Activated T-helper 1 cell treated with anti-CD3 and anti-CD28 coated beads, Interleukin-12 subunit alpha, Interleukin-12 subunit beta, Interleukin-2, Interleukin-4 antibody, amounts not matched to agents 30 ng/mL and 10 ng/mL and 1 ng/mL, durations not matched to agents 14 hours and 24 hours and 36 hours (primary cell): ENCODE results near the gene GAST. TPM values are rescaled to one million over a fixed set of nuclear protein-coding genes. Genes with fewer than 3 reads are reported as not detected.
A peak's percentile ranks its signal among the peaks of the same experiment; 100 is the strongest.
"Not testable (repeated sequence)": the region's sequence is repeated elsewhere in the genome, so short reads cannot be mapped to it uniquely, and the experiment has no call there.

Experiments
- DNase-seq: peaks from one replicate; pipeline ENCODE4 v3.0.0; 2021; ENCODE audit warnings: low spot score
- H3K27ac Mint-ChIP-seq: one replicate; pipeline ENCODE4 v1.8.0; 2021; ENCODE audit warnings: mild to moderate bottlenecking, mixed read lengths
- H3K27me3 Mint-ChIP-seq: one replicate; pipeline ENCODE4 v1.8.0; 2022; ENCODE audit warnings: mild to moderate bottlenecking, moderate library complexity, mixed read lengths; ENCODE audit not compliant: insufficient read depth
- H3K36me3 Mint-ChIP-seq: one replicate; pipeline ENCODE4 v1.8.0; 2021; ENCODE audit warnings: low read depth, mixed read lengths
- H3K4me1 Mint-ChIP-seq: one replicate; pipeline ENCODE4 v1.8.0; 2021; ENCODE audit warnings: low read depth, mixed read lengths
- H3K4me3 Mint-ChIP-seq: one replicate; pipeline ENCODE4 v1.8.0; 2021; ENCODE audit warnings: mild to moderate bottlenecking, moderate library complexity, mixed read lengths
- H3K9me3 Mint-ChIP-seq: one replicate; pipeline ENCODE4 v1.8.0; 2021; ENCODE audit warnings: mixed read lengths
- intact Hi-C: fragments of 100-400 bp; cut with micrococcal nuclease; formaldehyde crosslinking; loops from one replicate; pipeline ENCODE4 v1.15.1; 2024
- total RNA-seq: library from RNA; stranded (reverse); gene quantifications from 2 replicates; pipeline ENCODE4 v1.2.3, GENCODE V29; 2022

Gene GAST, protein sequence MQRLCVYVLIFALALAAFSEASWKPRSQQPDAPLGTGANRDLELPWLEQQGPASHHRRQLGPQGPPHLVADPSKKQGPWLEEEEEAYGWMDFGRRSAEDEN
- total RNA-seq = not detected in 2 replicates

- H3K27ac Mint-ChIP-seq = no peak within 1 kb of the TSS
- intact Hi-C loops = no loop called here
- H3K9me3 Mint-ChIP-seq = no peaks in the 10 kb centered on the region
- peaks cover 18% of the 10 kb centered on the region for H3K27me3 Mint-ChIP-seq
- H3K4me3 Mint-ChIP-seq = no peak within 1 kb of the TSS
- peaks cover 7% of the 10 kb centered on the region for H3K4me1 Mint-ChIP-seq
- H3K36me3 Mint-ChIP-seq = no peaks in the 10 kb centered on the region
- DNase-seq = no peak
Measured at GRCh38 chr17:41711669-41712400, at the start of gene GAST. TSS of gene GAST (plus strand) at chr17:41712331. CDS start at chr17:41715437, 3,106 bp downstream.

GRCh38 chr17:41663451-41664171 is 48.5 kb upstream of the GAST start:
- intact Hi-C loops = loop anchor here (2.0 to 10.0 kb wide), 5 partner anchors 15 to 1339 kb away; partner anchors contain the start of gene KRT36
- Mint-ChIP-seq H3K4me3 (no peak overlapping the region), H3K36me3 (peaks cover 2% of the 10 kb centered on the region), H3K9me3 (no peaks in the 10 kb centered on the region), H3K27ac (peak overlapping the region; percentile 37), H3K4me1 (peaks cover 41% of the 10 kb centered on the region), H3K27me3 (peaks cover 9% of the 10 kb centered on the region)
- no peak for DNase-seq

- no peak for DNase-seq
- intact Hi-C loops = loop anchor here (2.0 to 10.0 kb wide), 5 partner anchors 15 to 1339 kb away; partner anchors contain the start of gene KRT36
- peaks cover 9% of the 10 kb centered on the region for H3K27me3 Mint-ChIP-seq
- H3K36me3 Mint-ChIP-seq = peaks cover 2% of the 10 kb centered on the region
- H3K9me3 Mint-ChIP-seq = no peaks in the 10 kb centered on the region
- H3K27ac Mint-ChIP-seq = no peak overlapping the region
- peaks cover 46% of the 10 kb centered on the region for H3K4me1 Mint-ChIP-seq
- H3K4me3 Mint-ChIP-seq = no peak overlapping the region
Measured at GRCh38 chr17:41664172-41664457, 48.0 kb upstream of the GAST start.

DNA sequence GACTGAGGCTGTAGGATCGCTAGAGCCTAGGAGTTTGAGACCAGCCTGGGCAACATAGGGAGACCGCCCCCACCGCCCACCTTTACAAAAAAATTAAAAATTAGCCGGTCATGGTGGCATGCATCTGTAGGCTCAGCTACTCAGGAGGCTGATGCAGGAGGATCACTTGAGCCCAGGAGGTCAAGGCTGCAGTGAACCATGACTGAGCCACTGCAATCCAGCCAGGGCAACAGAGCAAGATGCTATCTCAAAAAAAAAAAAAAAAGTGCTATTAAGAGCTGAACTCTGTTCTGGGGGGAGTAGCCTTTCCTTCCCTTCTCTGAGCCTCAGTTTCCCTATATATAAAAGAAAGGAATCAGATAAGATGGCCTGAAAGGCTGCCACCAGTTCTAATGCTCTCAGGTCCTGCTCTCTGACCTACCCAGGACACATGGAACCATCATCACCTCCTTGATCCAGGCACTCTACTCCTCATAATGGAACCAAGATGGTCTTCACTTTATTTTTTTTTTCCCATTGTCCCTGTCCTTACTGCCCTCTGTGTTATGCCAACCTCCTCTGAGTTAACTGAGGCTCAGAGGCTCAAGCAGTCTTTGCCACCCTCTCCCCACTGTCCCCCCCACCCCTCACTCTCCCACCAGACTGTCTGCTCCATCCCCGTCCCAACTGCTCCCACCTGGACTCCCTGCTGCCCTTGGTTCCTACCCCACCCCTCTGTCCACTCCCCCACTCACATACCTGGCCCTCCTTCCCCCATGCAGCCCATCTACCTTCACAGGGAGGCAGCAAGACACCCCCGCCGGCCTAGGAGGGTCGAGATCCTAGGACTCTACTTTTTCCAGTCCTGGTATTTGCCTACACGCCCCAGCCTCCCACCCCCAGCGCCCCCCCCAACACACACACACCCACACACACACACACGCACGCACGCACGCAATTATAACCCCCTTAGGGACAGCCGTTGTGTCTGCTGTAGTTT is 47.3 kb upstream of the GAST start:
- H3K4me3 Mint-ChIP-seq = peak overlapping the region; percentile 81
- peak overlapping the region; percentile 98 for H3K27ac Mint-ChIP-seq
- peaks cover 53% of the 10 kb centered on the region for H3K4me1 Mint-ChIP-seq
- DNase-seq = no peak
- intact Hi-C loops = loop anchor here (2.0 to 10.0 kb wide), 8 partner anchors 14 to 1340 kb away; partner anchors contain the start of gene KRT36
- no peaks in the 10 kb centered on the region for H3K9me3 Mint-ChIP-seq
- H3K27me3 Mint-ChIP-seq = peaks cover 9% of the 10 kb centered on the region
- peaks cover 2% of the 10 kb centered on the region for H3K36me3 Mint-ChIP-seq

DNA sequence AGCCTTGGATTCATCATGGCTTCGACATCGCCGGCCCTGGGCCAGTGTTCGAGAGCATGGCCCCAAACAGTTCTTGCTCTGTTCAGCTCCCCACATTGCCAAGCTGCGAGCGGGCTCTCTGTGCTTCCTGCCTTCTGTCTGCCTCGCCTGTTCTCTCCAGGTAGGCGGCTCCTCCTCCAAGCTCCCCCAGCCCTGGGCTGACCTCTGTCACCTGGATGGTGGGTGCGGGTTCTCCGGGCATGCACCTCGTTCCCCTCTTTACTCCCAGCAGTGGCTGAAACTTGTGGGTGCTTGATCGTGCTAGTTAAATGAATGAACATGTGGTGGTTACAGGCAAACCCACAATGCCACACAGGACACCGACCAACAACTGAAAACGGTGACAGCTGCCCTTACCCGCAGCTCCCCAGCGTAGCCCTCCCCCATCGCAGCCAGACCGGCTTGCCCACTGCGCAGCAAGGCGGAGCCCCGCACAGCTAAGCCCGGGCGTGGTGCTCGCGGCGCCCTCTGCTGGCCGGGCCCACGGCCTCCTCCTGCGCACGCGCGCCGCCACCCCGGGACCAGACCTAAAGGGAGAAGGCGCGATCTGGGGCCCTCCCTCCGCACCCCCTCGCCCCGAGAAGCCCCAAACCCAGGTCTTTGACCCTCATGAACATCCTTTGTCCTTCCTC is 46.4 kb upstream of the GAST start:
- Mint-ChIP-seq H3K4me3 (peak overlapping the region; percentile 81), H3K27me3 (peaks cover 8% of the 10 kb centered on the region), H3K27ac (peak overlapping the region; percentile 98), H3K36me3 (peaks cover 2% of the 10 kb centered on the region), H3K4me1 (peaks cover 60% of the 10 kb centered on the region), H3K9me3 (no peaks in the 10 kb centered on the region)
- intact Hi-C loops = loop anchor here (1.0 to 10.0 kb wide), 10 partner anchors 13 to 1341 kb away; partner anchors contain the start of gene EIF1
- DNase-seq = peak; percentile 88

GRCh38 chr17:41666237-41666641 is 45.9 kb upstream of the GAST start:
- H3K27me3 Mint-ChIP-seq = peaks cover 7% of the 10 kb centered on the region
- peaks cover 60% of the 10 kb centered on the region for H3K4me1 Mint-ChIP-seq
- H3K27ac Mint-ChIP-seq = peak overlapping the region; percentile 98
- peaks cover 2% of the 10 kb centered on the region for H3K36me3 Mint-ChIP-seq
- H3K9me3 Mint-ChIP-seq = no peaks in the 10 kb centered on the region
- intact Hi-C loops = loop anchor here (1.0 to 10.0 kb wide), 9 partner anchors 18 to 1341 kb away; partner anchors contain the start of gene EIF1
- H3K4me3 Mint-ChIP-seq = peak overlapping the region; percentile 81
- DNase-seq = peak; percentile 63

- peaks cover 60% of the 10 kb centered on the region for H3K4me1 Mint-ChIP-seq
- peak overlapping the region; percentile 81 for H3K4me3 Mint-ChIP-seq
- intact Hi-C loops = loop anchor here (1.0 to 10.0 kb wide), 10 partner anchors 18 to 1342 kb away; partner anchors contain the start of gene EIF1
- H3K9me3 Mint-ChIP-seq = no peaks in the 10 kb centered on the region
- peaks cover 2% of the 10 kb centered on the region for H3K36me3 Mint-ChIP-seq
- H3K27me3 Mint-ChIP-seq = peaks cover 7% of the 10 kb centered on the region
- peak; percentile 80 for DNase-seq
- H3K27ac Mint-ChIP-seq = peak overlapping the region; percentile 98
Measured at GRCh38 chr17:41666708-41667279, 45.3 kb upstream of the GAST start.

DNA sequence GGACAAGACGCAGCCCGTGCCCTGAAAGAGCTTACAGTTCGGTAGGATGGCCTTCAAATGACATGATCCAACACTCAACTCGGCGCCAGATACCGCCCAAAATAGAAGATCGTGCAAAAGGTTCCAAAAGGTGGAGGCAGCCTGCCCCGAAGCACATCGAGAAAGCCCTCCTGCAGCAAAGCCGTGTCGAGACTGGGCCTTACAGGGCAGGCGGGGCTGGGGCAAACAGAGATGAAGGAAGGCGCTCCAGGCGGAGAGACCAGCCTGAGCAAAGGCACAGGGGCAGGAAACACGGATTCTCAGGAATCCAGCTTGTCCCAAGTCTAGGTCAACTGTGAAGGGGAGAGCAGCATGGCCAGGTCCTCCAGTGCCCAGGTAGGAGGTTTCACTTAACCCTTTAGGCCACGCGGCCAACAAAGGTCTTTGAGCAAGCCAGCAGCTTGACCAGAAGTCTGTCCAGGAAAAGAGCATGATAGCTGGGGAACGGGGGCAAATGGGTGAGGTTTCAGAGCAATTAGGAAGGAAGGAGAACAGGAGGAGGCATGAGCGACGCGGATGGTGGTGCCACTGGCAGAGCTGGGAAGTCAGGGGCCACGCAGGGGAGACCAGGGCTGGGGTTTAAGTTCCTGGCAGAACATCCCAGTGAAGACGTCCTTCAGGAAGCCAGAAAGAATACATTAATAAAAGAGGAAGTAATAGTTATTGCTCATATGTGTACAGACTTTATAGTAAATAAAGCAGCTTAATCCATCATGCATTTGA is 44.7 kb upstream of the GAST start:
- Mint-ChIP-seq H3K27me3 (peaks cover 7% of the 10 kb centered on the region), H3K4me3 (peak overlapping the region; percentile 81), H3K36me3 (peaks cover 2% of the 10 kb centered on the region), H3K9me3 (no peaks in the 10 kb centered on the region), H3K4me1 (peaks cover 63% of the 10 kb centered on the region), H3K27ac (peak overlapping the region; percentile 98)
- no peak for DNase-seq
- intact Hi-C loops = loop anchor here (1.0 to 10.0 kb wide), 8 partner anchors 118 to 1343 kb away; no protein-coding TSS in a partner anchor

DNA sequence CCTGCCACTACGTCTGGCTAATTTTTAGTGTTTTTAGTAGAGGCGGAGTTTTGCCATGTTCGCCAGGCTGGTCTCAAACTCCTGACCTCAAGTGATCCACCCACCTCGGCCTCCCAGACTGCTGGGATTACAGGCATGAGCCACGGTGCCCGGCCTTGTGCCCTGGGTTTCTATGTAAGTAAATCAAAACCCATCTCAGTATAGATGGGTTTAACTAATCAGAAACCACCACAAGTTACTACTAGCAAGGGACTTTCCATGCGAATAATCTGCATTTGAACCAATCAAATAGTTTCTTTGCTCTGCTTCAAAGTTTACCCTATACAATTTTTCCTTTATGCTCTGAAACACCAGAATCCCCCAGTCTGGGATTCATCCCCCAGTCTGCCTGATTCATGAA is 40.0 kb upstream of the GAST start:
- H3K4me1 Mint-ChIP-seq = peaks cover 57% of the 10 kb centered on the region
- peak overlapping the region; percentile 70 for H3K27ac Mint-ChIP-seq
- H3K4me3 Mint-ChIP-seq = no peak overlapping the region
- no peak for DNase-seq
- H3K36me3 Mint-ChIP-seq = peaks cover 6% of the 10 kb centered on the region
- no peaks in the 10 kb centered on the region for H3K9me3 Mint-ChIP-seq
- intact Hi-C loops = no loop called here
- no peaks in the 10 kb centered on the region for H3K27me3 Mint-ChIP-seq

- H3K4me3 Mint-ChIP-seq, H3K36me3 Mint-ChIP-seq, DNase-seq, H3K27me3 Mint-ChIP-seq, intact Hi-C loops, H3K9me3 Mint-ChIP-seq: not testable (repeated sequence)
- Mint-ChIP-seq H3K4me1 (peaks cover 59% of the 10 kb centered on the region), H3K27ac (peak overlapping the region; percentile 12)
Measured at GRCh38 chr17:41675157-41676057, 36.7 kb upstream of the GAST start.
